Body of pancreas (tissue), 4 donors: ENCODE data around the gene DNAH10. TPM values are rescaled to one million over a fixed set of nuclear protein-coding genes. Genes with fewer than 3 reads are reported as not detected.
"Not testable (repeated sequence)": the region's sequence is repeated elsewhere in the genome, so short reads cannot be mapped to it uniquely, and the experiment has no call there.

Experiments
- ATAC-seq: fragments of 150-250 bp; one replicate; pipeline ENCODE4 v1.9.1; 2016
- DNase-seq, 4 donors: peaks; one replicate each; pipeline ENCODE4 v3.0.0-alpha.2; 2019
- H3K27ac ChIP-seq, 4 donors: fragments of 200-600 bp; sonication (generic); 1 replicate in 3 of 4; 2 replicates in 1 of 4; pipeline versions ENCODE4 v1.5.1 to v1.6.1; 2016 to 2019; ENCODE audit warnings: mild to moderate bottlenecking in 1 of 4, mixed read lengths in 1 of 4, moderate library complexity in 1 of 4
- H3K27me3 ChIP-seq, 2 donors: fragments of 200-600 bp; sonication (generic); one replicate each; pipeline ENCODE4 v1.6.0; 2016; ENCODE audit warnings: mild to moderate bottlenecking in 1 of 2
- H3K36me3 ChIP-seq, 2 donors: fragments of 200-600 bp; sonication (generic); replicated peaks in 1 of 2; 2 replicates each; pipeline ENCODE4 v1.5.1; 2016; ENCODE audit warnings: low read depth in 2 of 2; ENCODE audit not compliant: insufficient read depth in 1 of 2
- H3K4me1 ChIP-seq: fragments of 200-600 bp; sonication (generic); one replicate; pipeline ENCODE4 v1.6.0; 2016
- H3K4me3 ChIP-seq, 2 donors: fragments of 200-600 bp; sonication (generic); 1 replicate in 1 of 2; 2 replicates in 1 of 2; pipeline ENCODE4 v1.5.1; 2016 to 2019
- H3K9me3 ChIP-seq, 3 donors: fragments of 200-600 bp; sonication (generic); 1 replicate in 2 of 3; 2 replicates in 1 of 3; pipeline ENCODE4 v1.5.1; 2016
- CTCF ChIP-seq, 7 experiments: fragments of 450-650 bp in 4 of 7; fragments of 200-600 bp in 3 of 7; sonication (generic) in 3 of 7; IDR thresholded peaks; one replicate each; pipeline ENCODE4 v1.5.1; 2016 to 2019; ENCODE audit warnings: antibody characterized with exemption in 7 of 7
- POLR2A ChIP-seq, 3 donors: fragments of 450-650 bp; IDR thresholded peaks; one replicate each; pipeline ENCODE4 v1.6.1; 2016; ENCODE audit warnings: antibody characterized with exemption in 3 of 3, mild to moderate bottlenecking in 2 of 3
- WGBS, 2 donors: methylation state at CpG; one replicate each; pipeline ENCODE4 v1.1.5; 2017; 5-methylcytosine and 5-hydroxymethylcytosine counted together
- intact Hi-C: fragments of 100-400 bp; cut with DNase I; formaldehyde crosslinking; loops from one replicate; pipeline ENCODE4 v1.15.1; 2023
- total RNA-seq, 2 donors: library from RNA; depleted of rRNA; stranded (reverse); fragments of >200 nt; gene quantifications; one replicate each; pipeline ENCODE4 v1.1.0, GENCODE V29; 2016

DNAH10 gene
- total RNA-seq, 2 donors from 2014 or later: 0.26 TPM; not detected in 1

GRCh38 chr12:123945287-123946151, 183.4 kb downstream of the DNAH10 start:
- DNase-seq: no peak
- intact Hi-C loops: no loop called here
- Histone ChIP-seq H3K27ac (no peak overlapping the region), H3K36me3 (peaks cover 1 to 7% of the 10 kb centered on the region in 2 donors), H3K27me3 (no peaks in the 10 kb centered on the region), H3K4me3 (no peak overlapping the region), H3K9me3 (no peaks in the 10 kb centered on the region), H3K4me1 (peaks cover 5% of the 10 kb centered on the region)
- no peak for TF ChIP-seq CTCF (IDR thresholded peaks at IDR 0.05)
- TF ChIP-seq POLR2A (IDR thresholded peaks at IDR 0.05): no peak
- no peak for ATAC-seq
- 87 to 88% methylated on average over 20 to 25 of the region's 25 CpGs for WGBS, 2 donors

- no peak for TF ChIP-seq CTCF (IDR thresholded peaks at IDR 0.05)
- TF ChIP-seq POLR2A (IDR thresholded peaks at IDR 0.05): no peak
- no peak for DNase-seq
- Histone ChIP-seq H3K36me3 (peaks cover 1 to 7% of the 10 kb centered on the region in 2 donors), H3K27me3 (no peaks in the 10 kb centered on the region), H3K27ac (no peak overlapping the region), H3K9me3 (no peaks in the 10 kb centered on the region), H3K4me1 (peaks cover 7% of the 10 kb centered on the region), H3K4me3 (no peak overlapping the region)
- intact Hi-C loops: no loop called here
- 86 to 91% methylated on average over 6 to 8 of the region's 8 CpGs for WGBS, 2 donors
- no peak for ATAC-seq
These were observed 184.0 kb downstream of the DNAH10 start for GRCh38 chr12:123946152-123946515.

GRCh38 chr12:123946516-123947505, 184.7 kb downstream of the DNAH10 start:
- H3K4me3 ChIP-seq, H3K4me1 ChIP-seq, H3K36me3 ChIP-seq, H3K9me3 ChIP-seq, DNase-seq, H3K27ac ChIP-seq, intact Hi-C loops, H3K27me3 ChIP-seq, ATAC-seq: not testable (repeated sequence)
- 91 to 92% methylated on average over 14 to 33 of the region's 35 CpGs for WGBS, 2 donors

- WGBS, 2 donors: 90 to 91% methylated on average over 7 of the region's 7 CpGs
- DNase-seq, H3K36me3 ChIP-seq, intact Hi-C loops, H3K27ac ChIP-seq, H3K4me3 ChIP-seq, H3K9me3 ChIP-seq, H3K27me3 ChIP-seq, ATAC-seq: not testable (repeated sequence)
- peaks cover 11% of the 10 kb centered on the region for H3K4me1 ChIP-seq
These were observed 185.4 kb downstream of the DNAH10 start for GRCh38 chr12:123947531-123947930.

- H3K4me3 ChIP-seq: no peak overlapping the region
- WGBS, 2 donors: 94 to 95% methylated on average over 11 of the region's 11 CpGs
- TF ChIP-seq POLR2A (IDR thresholded peaks at IDR 0.05): no peak
- TF ChIP-seq CTCF (IDR thresholded peaks at IDR 0.05): no peak
- no peak overlapping the region for H3K27ac ChIP-seq
- H3K36me3 ChIP-seq: no peaks in the 10 kb centered on the region
- no peaks in the 10 kb centered on the region for H3K27me3 ChIP-seq
- ATAC-seq: no peak
- no peaks in the 10 kb centered on the region for H3K9me3 ChIP-seq
- intact Hi-C loops: no loop called here
- no peak for DNase-seq
- peaks cover 13% of the 10 kb centered on the region for H3K4me1 ChIP-seq
These were observed 186.3 kb downstream of the DNAH10 start for GRCh38 chr12:123948401-123948795.
